PC-9 (cell line): Measurements from ENCODE around the gene CFAP46.

ENCODE experiments used
- EZH2 ChIP-seq: fragments of 200-600 bp; sonication (generic); IDR thresholded peaks from 2 replicates; pipeline ENCODE4 v1.8.0; 2017; ENCODE audit warnings: antibody characterized with exemption, low read depth
- TF ChIP-seq, protein P1 (sequence below): fragments of 200-600 bp; sonication (generic); conservative IDR thresholded peaks from 2 replicates; pipeline ENCODE4 v1.6.1; 2017; ENCODE audit warnings: mixed run types, antibody characterized with exemption, mild to moderate bottlenecking, moderate library complexity

DNA sequence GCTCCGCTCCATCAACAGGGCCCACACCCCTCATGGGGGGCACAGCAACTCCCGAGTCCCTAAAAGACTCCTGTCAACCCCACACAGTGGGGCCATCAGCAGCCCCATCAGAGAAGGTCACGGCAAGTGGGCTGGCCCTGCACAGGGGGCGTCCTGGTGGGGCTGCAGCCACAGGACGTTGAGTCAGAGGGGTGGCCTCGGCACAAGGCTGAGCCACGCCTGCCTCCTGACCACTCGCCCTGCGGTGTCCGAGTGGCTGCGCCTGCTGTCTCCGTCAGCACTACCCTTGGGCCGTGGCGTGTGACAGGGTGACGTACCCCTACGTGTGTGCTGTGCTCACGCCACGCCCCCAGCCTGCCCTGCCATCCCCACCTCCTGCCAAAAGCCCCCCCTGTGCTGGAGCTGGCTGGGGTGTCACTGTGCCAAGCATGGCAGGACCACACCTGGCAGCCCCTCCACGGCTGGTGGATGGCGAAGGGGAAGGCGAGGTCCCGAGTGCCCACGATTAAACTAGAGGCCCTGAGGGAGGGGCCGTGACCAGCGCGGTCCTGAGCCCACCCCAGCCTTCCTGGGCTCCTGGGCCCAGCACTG, 130.4 kb downstream of the CFAP46 start:
- TF ChIP-seq, protein P1, sequence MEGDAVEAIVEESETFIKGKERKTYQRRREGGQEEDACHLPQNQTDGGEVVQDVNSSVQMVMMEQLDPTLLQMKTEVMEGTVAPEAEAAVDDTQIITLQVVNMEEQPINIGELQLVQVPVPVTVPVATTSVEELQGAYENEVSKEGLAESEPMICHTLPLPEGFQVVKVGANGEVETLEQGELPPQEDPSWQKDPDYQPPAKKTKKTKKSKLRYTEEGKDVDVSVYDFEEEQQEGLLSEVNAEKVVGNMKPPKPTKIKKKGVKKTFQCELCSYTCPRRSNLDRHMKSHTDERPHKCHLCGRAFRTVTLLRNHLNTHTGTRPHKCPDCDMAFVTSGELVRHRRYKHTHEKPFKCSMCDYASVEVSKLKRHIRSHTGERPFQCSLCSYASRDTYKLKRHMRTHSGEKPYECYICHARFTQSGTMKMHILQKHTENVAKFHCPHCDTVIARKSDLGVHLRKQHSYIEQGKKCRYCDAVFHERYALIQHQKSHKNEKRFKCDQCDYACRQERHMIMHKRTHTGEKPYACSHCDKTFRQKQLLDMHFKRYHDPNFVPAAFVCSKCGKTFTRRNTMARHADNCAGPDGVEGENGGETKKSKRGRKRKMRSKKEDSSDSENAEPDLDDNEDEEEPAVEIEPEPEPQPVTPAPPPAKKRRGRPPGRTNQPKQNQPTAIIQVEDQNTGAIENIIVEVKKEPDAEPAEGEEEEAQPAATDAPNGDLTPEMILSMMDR, result no peak
- no peak for TF ChIP-seq EZH2
